Epithelial cell of prostate (primary cell): ENCODE measurements around the gene PSPH.
"Not testable (repeated sequence)": the region's sequence is repeated elsewhere in the genome, so short reads cannot be mapped to it uniquely, and the experiment has no call there.

Experiments used
- DNase-seq: peaks from one replicate; pipeline ENCODE4 v3.0.0-alpha.2; 2011; ENCODE audit warnings: low read depth, low spot score
- H3K27ac ChIP-seq: fragments of 450-650 bp; 2 replicates; pipeline ENCODE4 v1.5.1; 2017; ENCODE audit warnings: mild to moderate bottlenecking

The PSPH gene

GRCh38 chr7:56017015-56017414 is 34.2 kb downstream of the PSPH start:
- not testable (repeated sequence) for DNase-seq, H3K27ac ChIP-seq

GRCh38 chr7:56009695-56010094 is 41.5 kb downstream of the PSPH start:
- H3K27ac ChIP-seq = peak overlapping the region; percentile 58
- peak; percentile 69 for DNase-seq

GRCh38 chr7:56007891-56008290 is 43.4 kb downstream of the PSPH start:
- DNase-seq = no peak
- no peak overlapping the region for H3K27ac ChIP-seq

GRCh38 chr7:56007167-56007652 is 44.0 kb downstream of the PSPH start:
- no peak overlapping the region for H3K27ac ChIP-seq
- no peak for DNase-seq

DNA sequence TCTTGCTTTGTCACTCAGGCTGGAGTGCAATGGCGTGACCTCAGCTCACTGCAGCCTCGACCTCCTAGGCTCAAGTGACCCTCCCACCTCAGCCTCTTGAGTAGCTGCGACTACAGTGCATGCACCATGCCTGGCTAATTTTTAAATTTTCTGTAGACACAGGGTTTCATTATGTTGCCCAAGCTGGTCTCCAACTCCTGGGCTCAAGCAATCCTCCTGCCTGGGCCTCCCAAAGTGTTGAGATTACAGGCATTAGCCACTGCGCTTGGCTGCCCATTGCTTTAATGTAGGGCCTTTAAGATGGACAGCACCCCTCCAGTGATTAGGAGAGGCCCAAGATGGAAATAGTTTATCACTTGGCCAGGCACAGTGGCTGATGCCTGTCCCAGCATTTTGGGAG is 47.5 kb downstream of the PSPH start:
- no peak for DNase-seq
- H3K27ac ChIP-seq = no peak overlapping the region

DNA sequence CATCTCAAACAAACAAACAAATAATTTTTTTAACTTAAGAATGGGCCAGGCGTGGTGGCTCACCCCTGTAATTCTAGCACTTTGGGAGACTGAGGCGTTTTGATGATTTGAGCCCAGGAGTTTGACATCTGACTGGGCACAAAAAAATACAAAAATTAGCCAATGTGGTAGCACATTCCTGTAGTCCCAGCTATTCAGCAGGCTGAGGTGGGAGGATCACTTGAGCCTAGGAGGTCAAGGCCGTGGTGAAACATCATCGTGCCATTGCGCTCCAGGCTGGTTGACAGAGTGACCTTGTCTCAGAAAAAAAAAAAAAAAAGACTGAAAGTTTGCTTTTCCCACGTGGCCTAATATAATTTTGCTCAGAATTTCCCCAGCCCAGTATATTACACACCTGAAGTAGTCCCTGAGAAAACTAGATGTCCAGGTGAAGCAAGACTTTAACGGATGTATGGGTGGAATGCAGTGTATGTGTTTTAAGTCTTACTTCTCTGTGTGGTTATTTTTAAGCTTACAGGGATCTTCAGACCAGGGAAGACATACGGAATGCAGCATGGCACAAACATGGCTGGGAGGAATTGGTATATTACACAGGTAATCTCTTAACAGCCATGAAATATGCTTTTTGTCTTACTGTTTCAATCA is 54.3 kb downstream of the PSPH start:
- no peak overlapping the region for H3K27ac ChIP-seq
- no peak for DNase-seq

- no peak overlapping the region for H3K27ac ChIP-seq
- DNase-seq = no peak
These were observed 58.9 kb downstream of the PSPH start for GRCh38 chr7:55992346-55992745.

GRCh38 chr7:55983537-55983936 is 67.7 kb downstream of the PSPH start:
- no peak overlapping the region for H3K27ac ChIP-seq
- no peak for DNase-seq

DNA sequence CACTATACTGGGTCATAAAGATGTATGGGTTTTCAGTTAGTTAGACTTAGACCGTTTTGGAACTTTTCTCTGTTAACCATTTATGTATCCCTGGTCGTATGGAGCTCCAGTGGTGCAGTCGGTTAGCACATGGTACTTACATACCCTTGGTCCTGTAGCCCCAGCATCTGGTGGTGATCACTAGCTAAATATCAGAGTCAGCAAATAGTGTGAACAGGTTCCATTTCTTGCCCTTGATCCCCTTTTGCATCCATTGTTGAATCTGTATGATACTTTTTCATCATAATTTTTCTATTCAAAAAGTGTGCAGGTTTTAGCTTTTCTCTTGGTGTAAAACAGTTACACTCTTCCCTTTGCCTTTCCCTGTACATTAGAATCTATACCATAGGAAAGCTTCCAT is 71.0 kb downstream of the PSPH start:
- no peak for DNase-seq
- H3K27ac ChIP-seq = no peak overlapping the region

- no peak overlapping the region for H3K27ac ChIP-seq
- DNase-seq = no peak
These were observed 73.4 kb downstream of the PSPH start for GRCh38 chr7:55977831-55978230.

- no peak overlapping the region for H3K27ac ChIP-seq
- no peak for DNase-seq
These were observed 75.1 kb downstream of the PSPH start for GRCh38 chr7:55975988-55976633.

- H3K27ac ChIP-seq = no peak overlapping the region
- no peak for DNase-seq
These were observed 77.4 kb downstream of the PSPH start for GRCh38 chr7:55973747-55974250.

- no peak overlapping the region for H3K27ac ChIP-seq
These were observed 80.3 kb downstream of the PSPH start for GRCh38 chr7:55970978-55971377.

GRCh38 chr7:55970561-55970960 is 80.7 kb downstream of the PSPH start:
- no peak overlapping the region for H3K27ac ChIP-seq
- DNase-seq = no peak

More at GRCh38 chr7:55970978-55971377, 80.3 kb downstream of the PSPH start:
- DNase-seq = no peak

- DNase-seq = no peak
- H3K27ac ChIP-seq = no peak overlapping the region
These were observed 81.9 kb downstream of the PSPH start for GRCh38 chr7:55969391-55969790.

DNA sequence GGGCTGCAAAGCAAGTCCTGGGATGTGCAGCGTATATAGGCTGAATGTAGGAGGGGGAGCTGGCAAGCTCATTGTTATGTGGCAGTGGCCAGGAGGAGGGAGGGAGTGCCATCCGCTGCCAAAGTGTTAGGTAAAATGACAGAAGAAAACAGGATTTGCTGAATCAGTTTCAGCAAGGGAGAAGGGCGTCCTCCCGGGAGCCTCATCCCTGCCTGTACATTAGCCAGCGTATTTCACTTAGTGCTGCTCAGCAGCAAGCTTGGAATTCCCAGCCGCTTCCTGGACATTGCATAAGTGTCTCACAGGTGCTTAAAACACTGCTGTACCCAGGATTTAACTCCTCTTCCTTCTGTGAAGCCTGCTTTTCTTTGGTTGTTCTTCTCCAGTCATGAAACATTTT is 84.4 kb downstream of the PSPH start:
- peak overlapping the region; percentile 92 for H3K27ac ChIP-seq

GRCh38 chr7:55965805-55966421 is 85.3 kb downstream of the PSPH start:
- H3K27ac ChIP-seq = peak overlapping the region; percentile 92
- peak; percentile 74 for DNase-seq

More for the DNA sequence above, 84.4 kb downstream of the PSPH start:
- DNase-seq = no peak

DNA sequence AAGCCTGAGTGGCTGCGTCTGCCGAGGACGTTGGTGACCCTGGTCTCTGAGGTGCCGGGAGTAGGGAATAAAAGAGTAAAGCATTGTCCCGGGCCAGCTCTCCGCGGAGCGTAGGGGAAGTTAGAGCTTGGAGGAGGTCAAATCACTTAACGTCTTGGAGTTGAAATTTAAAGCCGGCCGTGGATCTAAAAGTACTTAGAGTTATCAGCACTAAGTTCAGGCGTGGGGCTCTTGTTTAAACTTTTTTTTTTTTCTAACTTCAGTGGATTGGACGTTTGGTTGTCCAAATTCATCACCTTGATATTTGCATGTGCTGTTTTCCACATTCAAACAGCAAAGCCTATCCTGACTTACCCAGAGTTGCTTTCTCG is 86.2 kb downstream of the PSPH start:
- H3K27ac ChIP-seq = peak overlapping the region; percentile 92
- DNase-seq = no peak

DNA sequence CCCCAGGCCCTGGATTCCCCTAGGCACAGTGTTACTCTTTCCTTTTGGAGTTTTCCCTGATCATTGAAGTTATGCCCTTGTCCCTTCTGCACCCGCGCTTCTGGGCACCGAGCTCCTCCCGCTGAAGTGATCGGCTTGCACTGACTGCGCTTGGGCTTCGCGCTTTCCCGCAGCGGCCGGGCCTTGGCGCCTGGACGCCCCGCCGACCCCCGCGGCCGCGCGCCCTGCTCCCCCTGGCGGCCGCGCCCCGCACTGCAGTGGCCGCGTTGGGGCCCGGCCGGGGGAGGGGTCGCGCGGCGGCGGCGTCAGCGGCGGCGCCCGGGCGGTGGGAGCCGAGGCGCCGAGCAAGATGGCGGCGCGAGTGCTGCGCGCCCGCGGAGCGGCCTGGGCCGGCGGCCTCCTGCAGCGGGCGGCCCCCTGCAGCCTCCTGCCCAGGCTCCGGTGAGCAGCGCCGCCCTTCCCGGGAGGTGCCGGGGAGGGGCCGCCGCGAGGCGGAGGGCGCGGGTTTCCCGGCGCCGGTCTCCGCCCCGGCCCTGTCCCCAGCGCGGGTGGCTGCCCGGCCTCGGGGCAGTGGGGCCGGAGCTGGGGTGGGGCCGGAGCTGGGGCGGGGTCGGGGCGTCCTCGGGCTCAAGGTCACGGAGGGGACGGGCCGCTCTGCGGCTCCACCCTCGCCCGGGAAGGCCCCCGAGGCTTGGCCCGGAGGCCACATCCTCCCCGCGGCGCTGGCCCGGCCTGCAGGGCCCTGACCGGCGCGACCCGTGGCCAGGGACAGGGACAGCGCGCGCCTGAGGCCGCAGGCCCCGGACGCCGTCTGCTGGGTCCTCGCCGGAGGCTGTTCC is 86.8 kb downstream of the PSPH start, which contains the start of gene NIPSNAP2:
TSS of gene NIPSNAP2 (plus strand) at position 325 of the 839 bp plus-strand sequence. CDS start at position 350, 25 bp downstream.
- DNase-seq = no peak
- peak within 1 kb of the TSS; percentile 92 for H3K27ac ChIP-seq

DNA sequence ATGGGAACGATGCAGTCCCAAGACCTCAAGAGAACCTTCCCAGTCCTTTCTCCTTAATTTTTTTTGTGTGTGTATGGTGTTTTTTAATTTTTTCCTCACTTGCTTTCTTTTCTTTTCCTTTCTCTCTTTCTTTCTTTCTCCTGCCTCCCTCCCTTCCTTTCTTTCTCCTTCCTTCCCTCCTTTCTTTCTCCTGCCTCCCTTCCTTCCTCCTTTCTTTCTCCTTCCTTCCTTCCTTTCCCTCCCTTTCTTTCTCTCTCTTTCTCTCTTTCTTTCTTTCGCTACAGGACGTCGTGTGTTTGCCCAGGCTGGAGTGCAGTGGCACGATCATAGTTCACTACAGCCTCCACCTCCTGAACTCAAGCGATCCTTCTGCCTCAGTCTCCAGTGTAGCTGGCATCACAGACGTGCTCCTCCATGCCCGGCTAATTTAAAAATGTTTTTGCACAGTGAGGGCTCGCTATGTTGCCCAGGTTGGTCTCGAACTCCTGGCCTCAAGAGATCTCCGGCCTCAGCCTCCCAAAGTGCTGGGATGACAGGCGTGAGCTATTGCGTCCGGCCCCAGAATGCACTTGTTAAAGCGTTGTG is 87.6 kb downstream of the PSPH start:
- no peak for DNase-seq
- peak overlapping the region; percentile 92 for H3K27ac ChIP-seq
